Tibial nerve (tissue), 4 donors: ENCODE results near the gene OCIAD1.

Experiments
- CTCF ChIP-seq, 5 experiments: fragments of 200-600 bp in 3 of 5; fragments of 450-650 bp in 2 of 5; sonication (generic) in 3 of 5; IDR thresholded peaks; one replicate each; pipeline ENCODE4 v1.5.1; 2016 to 2019; ENCODE audit warnings: antibody characterized with exemption in 5 of 5, mild to moderate bottlenecking in 3 of 5, moderate library complexity in 2 of 5
- EP300 ChIP-seq, 2 donors: sonication (generic); formaldehyde crosslinking; IDR thresholded peaks; one replicate each; pipeline ENCODE4 v1.6.1; 2017; ENCODE audit warnings: antibody characterized with exemption in 2 of 2, mild to moderate bottlenecking in 1 of 2
- POLR2A ChIP-seq, 2 donors: fragments of 450-650 bp; IDR thresholded peaks; one replicate each; pipeline ENCODE4 v1.6.1; 2017; ENCODE audit warnings: antibody characterized with exemption in 2 of 2, mild to moderate bottlenecking in 2 of 2, moderate library complexity in 2 of 2

DNA sequence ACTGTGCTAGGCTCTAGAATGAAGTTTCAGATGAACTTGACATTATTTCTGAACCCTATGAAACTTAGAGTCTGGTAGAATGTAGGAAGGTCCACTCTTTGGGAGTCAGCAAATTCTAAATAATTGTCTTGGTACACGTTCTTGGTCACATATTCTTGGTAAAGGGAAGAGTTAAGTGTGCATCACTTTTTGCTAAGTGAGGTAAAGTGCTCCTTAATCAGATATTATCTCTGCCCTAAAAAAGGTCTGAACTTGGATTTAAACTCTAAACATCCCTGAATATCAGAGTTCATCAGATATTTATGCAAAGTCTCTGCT, 68.5 kb downstream of the OCIAD1 start:
- TF ChIP-seq CTCF (IDR thresholded peaks at IDR 0.05) (no peak), POLR2A (IDR thresholded peaks at IDR 0.05) (no peak), EP300 (IDR thresholded peaks at IDR 0.05) (no peak)
